GM19467 (cell line): ENCODE results near the gene DGCR2.

Experiments
- ATAC-seq: cut with Tn5 transposase; IDR thresholded peaks from one replicate; pipeline ENCODE4 v1.9.1; 2021; ENCODE audit warnings: mild to moderate bottlenecking, moderate library complexity; ENCODE audit not compliant: unreplicated experiment

DGCR2 gene

DNA sequence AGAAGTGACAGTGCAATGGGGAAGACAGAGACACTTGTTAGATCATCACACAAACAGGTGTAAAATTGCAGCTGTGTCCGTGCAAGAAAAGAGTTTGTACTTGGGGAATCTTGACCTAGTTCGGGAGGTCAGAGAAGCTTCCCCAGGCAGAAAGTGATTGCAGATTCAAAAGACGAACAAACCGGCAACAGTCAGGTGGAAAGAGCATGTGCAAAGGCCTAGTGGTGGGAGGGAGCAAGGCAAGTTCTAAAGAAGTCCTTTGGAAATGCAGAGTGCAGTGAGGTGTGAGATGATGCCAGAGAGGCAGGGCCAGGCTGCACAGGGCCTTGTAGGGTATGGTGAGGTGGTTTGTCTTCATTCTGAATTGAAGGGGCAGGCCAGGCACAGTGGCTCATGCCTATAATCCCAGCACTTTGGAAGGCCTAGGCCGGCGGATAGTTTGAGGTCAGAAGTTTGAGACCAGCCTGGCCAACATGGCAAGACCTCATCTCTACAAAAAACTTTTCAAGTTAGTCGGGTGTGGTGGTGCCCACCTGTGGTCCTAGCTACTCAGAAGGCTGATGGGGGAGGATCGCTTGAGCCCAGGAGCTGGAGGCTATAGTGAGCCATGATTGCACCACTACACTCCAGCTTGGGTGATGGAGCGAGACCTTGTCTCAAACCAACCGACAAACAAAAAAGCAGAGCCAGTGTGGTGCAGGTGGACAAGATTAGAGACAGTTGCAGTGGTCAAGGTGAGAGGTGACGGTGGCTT lies 24.2 kb upstream of the DGCR2 start:
- ATAC-seq = no peak

DNA sequence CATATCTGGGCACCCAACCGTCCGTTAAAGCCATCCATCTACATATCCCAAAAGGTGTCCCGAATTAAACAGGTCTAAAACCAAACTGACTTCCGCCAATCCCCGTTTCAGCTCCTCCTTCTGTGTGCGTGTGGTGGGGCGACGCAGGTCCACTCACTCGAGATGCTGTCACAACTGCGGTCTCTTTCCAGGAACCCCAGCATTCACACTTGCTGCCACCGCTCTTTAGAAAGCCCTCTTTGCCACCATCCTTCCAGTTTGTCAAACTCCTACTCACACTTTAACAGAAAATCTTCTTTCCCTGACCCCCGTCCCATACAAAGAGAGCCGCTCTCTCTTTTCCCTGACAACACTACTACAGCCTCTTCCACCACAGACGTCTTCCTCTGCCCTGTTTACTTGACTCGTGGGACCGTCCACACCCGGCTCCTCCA lies 21.8 kb upstream of the DGCR2 start:
- no peak for ATAC-seq

DNA sequence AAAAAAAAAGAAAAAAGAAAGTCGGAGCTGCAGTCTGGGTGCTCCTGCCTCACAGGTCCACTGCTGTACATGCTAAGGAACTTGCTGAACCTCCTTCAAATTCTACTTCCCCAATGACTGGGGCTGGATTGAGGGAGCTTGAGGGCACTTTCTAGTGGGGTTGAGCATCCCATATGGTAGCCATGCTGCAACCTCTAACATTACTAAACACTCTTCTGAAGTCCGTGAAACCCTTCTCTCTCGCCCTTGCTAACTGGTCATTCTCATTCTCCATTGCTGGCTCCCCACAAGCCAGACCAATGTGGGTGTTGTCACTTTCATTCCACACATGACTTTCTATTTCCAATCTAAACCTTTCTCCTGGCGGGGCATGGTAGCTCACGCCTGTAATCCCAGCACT lies 21.0 kb upstream of the DGCR2 start:
- ATAC-seq = no peak

GRCh38 chr22:19142394-19142793 lies 20.2 kb upstream of the DGCR2 start:
- no peak for ATAC-seq

GRCh38 chr22:19139974-19140373 lies 17.8 kb upstream of the DGCR2 start:
- no peak for ATAC-seq

GRCh38 chr22:19139001-19139356 lies 16.8 kb upstream of the DGCR2 start:
- ATAC-seq = no peak

DNA sequence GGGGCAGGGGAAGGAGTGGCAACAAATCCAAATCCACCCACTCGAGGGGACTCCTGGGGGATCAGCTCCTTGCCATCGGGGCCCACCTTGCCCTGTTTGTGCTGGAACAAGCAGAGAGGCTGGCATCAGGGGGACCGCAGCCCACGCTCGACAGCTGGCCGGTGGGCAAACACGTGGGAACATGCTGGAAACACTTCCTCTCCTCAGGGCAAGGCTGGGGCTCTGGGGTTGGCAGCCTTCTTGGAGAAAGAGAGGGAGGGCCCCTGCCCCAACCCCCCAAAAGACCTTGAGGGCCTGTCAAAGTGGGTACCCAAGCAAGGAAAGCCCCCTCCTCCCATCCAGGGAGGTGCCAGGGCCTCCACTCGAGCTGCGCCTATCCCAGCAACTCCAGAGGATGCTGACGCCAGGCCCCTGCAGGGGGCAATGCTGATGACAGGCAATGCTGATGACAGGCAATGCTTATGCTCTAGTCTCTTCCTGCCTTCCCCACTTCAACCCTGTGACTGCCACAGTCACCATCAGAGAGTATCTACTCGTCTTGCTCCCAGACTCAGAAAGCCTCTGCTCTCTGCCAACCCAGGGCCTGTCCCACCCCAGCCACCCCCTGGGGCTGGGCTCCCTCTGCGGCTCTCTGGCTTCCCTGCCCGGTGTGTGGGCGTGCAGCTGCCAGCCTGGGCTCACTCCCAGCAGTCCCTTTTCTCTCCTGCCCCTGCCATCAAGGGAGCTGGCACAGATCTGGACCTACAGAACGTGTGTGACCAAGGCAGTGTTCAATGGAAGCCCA lies 16.2 kb upstream of the DGCR2 start:
- no peak for ATAC-seq

DNA sequence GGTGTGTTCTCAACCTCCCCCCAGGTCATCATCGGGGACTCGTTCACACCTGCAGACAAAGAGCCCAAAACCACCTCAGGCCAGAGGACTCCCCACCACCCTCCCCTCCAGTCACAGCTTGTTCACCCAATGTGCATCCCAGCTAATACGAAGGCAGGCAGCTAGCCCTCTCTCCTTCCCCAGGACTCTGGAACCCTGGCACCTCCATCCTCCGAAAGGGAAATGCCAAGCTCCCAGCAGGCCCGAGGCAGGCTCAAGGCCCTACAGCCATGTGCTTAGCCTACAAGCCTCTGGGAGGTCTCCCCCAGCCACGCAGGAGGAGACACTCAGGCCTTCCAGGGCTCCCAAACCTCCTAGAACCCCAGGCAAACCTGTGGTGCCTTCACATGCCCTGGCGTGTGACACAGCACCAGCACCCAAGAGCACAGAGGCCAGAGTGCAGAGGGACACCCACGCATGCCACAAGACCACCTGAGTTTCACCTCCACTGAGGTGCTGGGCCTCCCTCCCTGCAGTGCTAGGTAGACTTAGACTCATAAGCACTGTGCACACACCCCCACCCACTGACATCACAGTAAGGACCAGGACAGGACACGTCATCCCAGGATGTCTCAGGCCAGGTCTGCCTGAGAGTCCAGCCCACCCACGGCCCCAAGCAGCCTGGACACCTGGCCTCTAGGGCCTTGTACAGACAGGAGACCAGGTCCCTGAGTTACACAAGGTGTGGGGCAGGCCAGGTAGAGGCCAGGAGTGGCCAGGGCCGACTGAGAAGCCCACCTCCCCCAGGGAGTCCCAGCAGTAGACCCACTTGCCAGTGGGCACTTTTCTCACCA lies 15.4 kb upstream of the DGCR2 start:
- ATAC-seq = no peak

DNA sequence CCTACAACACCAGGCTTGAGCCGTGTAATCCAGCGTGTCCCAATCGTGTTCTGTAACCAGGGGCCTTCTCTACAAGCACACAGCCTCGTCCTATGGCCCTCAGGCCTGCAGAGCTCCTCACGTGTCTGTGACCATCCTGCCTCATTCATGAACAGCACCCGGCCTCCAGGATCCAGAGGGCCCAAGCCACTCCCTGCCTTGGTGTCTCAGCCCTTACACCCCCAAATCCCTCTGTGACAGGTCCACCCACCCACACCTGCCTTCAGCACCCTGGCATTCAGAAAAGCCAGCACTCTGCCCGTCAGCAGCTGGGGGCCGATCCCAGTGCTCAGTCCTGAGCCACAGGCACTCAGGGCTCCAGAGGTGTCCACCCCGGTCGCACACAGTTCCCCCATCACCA lies 14.7 kb upstream of the DGCR2 start:
- ATAC-seq = no peak

DNA sequence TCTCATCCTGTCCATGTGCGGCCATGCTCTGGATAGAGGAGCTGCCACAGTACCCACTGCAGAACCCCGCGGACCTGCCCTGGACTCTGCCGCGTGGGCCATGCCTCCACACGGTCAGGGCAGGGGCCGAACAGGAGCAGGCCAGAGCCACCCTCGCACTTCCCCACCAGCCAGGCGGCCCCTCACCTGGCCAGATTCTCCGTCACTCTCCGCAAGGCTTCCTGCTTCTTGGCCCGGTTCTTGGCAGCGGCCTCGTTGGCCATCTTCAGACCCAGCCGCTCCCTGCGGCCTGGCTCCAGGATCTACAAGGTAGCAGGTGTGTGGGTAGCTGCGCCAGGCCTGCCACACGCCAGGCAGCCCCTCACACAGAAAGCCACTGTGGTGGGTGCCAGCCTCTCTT lies 12.7 kb upstream of the DGCR2 start:
- ATAC-seq = no peak

GRCh38 chr22:19134176-19134831 lies 12.1 kb upstream of the DGCR2 start:
- ATAC-seq = no peak

DNA sequence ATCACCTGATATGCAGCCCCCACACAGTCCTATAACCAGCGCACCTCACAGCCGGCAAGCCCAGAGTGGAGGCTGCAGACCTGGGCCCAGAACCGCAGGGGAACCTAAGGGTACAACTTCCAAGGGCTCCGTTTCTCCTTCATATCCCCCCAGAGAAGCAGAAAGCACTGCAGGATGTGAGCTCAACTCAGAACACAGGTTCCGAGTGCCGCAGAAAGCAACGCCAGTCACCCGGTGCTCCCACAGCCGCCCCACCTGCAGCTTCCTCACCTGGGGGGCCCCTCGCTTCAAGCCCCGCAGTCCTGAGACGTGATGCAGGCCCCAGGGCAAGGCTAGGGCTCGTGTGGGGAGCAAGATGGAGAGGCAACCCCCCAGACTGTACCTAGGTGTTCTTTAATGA lies 11.3 kb upstream of the DGCR2 start:
- ATAC-seq = no peak

DNA sequence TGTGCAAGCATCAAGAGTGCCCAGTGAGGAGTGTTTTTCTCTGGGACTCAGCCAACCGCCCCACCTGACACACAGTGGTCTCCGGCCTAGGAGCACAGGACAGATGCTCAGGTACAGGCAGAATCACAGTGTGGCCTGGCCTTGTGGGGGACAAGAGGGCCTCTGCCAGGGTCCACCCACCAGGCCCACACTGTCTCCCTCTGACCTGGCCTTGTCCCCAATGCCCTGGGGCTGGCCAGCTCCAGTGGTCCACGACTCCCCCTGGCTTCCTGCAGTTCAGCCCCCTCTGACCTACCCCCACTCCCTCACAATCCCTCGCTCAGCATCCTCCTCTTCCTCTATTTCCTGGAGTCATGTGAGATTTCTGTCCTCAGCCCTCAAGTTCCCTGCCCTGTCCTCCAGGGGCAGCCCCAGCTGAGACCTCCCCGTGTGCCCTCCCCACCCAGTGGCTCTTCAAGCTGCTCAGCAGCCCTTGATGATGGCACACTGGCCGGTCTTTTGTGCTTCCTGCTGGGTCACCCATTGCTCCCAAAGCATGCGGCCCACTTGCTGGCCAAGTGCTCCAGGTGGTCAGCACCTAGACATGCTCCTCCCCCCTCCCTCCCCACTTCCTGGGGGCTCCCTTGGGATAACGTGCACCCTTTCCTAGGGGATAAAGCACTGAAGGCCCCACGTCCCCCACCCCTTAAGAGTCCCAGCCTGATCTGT lies 10.6 kb upstream of the DGCR2 start:
- ATAC-seq = no peak

GRCh38 chr22:19132153-19132552 lies 9.9 kb upstream of the DGCR2 start:
- ATAC-seq = no peak

GRCh38 chr22:19131685-19132015 lies 9.4 kb upstream of the DGCR2 start:
- ATAC-seq = no peak

DNA sequence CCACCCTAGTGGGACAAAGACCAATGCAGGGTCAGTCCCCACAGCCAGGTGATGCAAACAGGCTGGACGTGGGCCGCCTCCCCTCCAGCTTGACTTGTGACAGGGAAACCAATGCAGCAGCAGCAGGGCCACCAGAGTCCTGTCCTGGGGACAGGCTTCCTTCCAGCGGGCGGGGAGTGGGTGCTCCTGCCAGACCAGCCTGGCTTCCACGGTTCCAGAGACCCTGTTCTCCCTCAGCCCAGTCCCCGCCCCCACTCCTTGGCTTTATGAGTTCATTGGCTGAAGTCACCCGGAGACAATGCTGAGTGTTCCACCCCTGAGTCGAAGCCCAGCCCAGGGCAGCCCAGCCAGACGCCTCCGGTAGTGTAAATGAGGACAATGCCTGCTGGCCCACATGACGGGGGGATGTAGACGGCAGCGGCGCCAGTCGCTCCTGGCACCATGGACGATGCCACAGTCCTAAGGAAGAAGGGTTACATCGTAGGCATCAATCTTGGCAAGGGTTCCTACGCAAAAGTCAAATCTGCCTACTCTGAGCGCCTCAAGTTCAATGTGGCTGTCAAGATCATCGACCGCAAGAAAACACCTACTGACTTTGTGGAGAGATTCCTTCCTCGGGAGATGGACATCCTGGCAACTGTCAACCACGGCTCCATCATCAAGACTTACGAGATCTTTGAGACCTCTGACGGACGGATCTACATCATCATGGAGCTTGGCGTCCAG lies 8.9 kb upstream of the DGCR2 start, which contains the start of gene TSSK2:
TSSK2 (plus strand) TSS at position 350 of the 726 bp plus-strand sequence; CDS start at position 442, 92 bp downstream.
- ATAC-seq = no peak

GRCh38 chr22:19129871-19130270 lies 7.7 kb upstream of the DGCR2 start:
- ATAC-seq = no peak

DNA sequence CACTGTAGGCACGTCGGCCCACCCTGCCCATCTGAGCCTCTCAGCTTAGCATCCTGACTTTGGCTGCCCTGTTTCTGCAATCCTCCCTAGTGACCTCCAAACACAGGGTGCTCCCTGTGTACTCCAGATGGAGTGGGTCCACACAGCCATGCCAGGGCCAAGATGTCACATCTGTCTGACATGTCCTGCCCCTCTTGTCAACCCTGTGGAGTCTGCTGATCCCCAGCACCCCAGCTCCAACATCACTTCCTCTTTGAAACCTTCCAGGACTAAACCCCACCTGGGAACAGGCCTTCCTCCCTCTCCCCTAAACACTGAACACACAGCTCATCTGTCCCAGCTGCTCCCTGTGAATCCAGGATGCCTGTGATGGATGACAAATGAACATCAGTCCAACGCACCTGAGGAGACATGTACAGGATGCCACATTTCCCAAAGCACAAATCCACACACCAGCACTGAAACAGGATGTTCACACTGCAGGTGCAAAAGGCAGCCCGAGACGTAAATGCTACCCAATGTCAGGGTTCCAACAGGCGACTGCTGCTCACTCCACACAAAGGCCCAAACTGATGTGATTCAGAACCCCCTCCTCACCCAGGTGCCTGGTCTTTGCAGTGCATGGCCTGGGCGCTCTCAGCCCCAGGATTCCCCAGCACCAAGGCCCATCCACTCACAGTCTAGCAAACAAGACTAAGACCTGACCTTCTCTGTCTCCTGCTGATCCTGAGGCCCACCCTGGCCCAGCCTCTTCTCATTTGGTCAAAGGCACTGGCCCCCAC lies 6.9 kb upstream of the DGCR2 start:
- no peak for ATAC-seq

DNA sequence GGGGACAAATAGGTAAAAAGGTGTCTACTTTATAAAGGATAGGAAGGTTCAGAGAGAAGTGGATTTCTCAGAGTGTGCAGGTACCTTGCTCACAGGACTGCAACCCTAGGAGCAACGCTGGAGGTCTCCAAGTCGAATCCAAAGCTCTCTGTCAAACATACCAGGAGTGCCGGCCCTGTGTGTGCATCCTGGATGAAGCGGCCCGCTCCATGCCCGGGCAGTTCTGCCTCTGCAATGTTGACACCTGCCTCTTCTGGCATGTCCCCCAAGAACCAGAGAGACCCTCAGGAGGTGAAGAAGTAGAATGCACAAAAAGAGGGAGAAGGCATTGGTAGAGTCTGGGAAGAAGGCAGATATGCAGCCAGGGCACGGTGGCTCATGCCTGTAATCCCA lies 5.8 kb upstream of the DGCR2 start:
- no peak for ATAC-seq
